GM23338 (cell line): ENCODE results near the gene RIMS3. TPM values are rescaled to one million over a fixed set of nuclear protein-coding genes. Genes with fewer than 3 reads are reported as not detected.

ENCODE experiments used
- ATAC-seq: fragments of 200-7000 bp; cut with Tn5 transposase; 3 replicates; pipeline ENCODE4 v1.9.1; 2020
- DNase-seq: peaks from one replicate; pipeline ENCODE4 v3.0.0-alpha.2; 2015; ENCODE audit warnings: low spot score
- H2AFZ ChIP-seq: fragments of 200-600 bp; sonication (generic); 2 replicates; pipeline ENCODE4 v1.8.0; 2016; ENCODE audit warnings: antibody characterized with exemption, mild to moderate bottlenecking, moderate library complexity
- H3F3A ChIP-seq: fragments of 200-600 bp; sonication (generic); replicated peaks from 2 replicates; pipeline ENCODE4 v1.8.0; 2017; ENCODE audit warnings: antibody characterized with exemption, mixed run types, low read depth
- H3K27ac ChIP-seq: fragments of 200-600 bp; sonication (generic); 2 replicates; pipeline ENCODE4 v1.6.1; 2016; ENCODE audit warnings: low read depth
- H3K27me3 ChIP-seq: fragments of 200-600 bp; sonication (generic); 2 replicates; pipeline ENCODE4 v1.8.0; 2016; ENCODE audit warnings: mild to moderate bottlenecking, mixed run types, moderate library complexity; ENCODE audit not compliant: insufficient read depth
- H3K36me3 ChIP-seq: fragments of 200-600 bp; sonication (generic); 2 replicates; pipeline ENCODE4 v1.8.0; 2016; ENCODE audit warnings: mild to moderate bottlenecking; ENCODE audit not compliant: insufficient read depth
- H3K4me1 ChIP-seq: fragments of 200-600 bp; sonication (generic); 2 replicates; pipeline ENCODE4 v1.8.0; 2016; ENCODE audit warnings: mild to moderate bottlenecking, moderate library complexity; ENCODE audit not compliant: insufficient read depth
- H3K4me2 ChIP-seq: fragments of 200-600 bp; sonication (generic); 2 replicates; pipeline ENCODE4 v1.7.1; 2017; ENCODE audit warnings: mixed run types
- H3K4me3 ChIP-seq: fragments of 200-600 bp; sonication (generic); 2 replicates; pipeline ENCODE4 v1.6.1; 2016; ENCODE audit warnings: mixed run types
- H3K79me2 ChIP-seq: fragments of 200-600 bp; sonication (generic); replicated peaks from 2 replicates; pipeline ENCODE4 v1.8.0; 2017; ENCODE audit warnings: mild to moderate bottlenecking; ENCODE audit not compliant: insufficient read depth
- H3K9me2 ChIP-seq: fragments of 200-600 bp; sonication (generic); 2 replicates; pipeline ENCODE4 v1.8.0; 2017; ENCODE audit not compliant: insufficient read depth
- H4K20me1 ChIP-seq: fragments of 200-600 bp; sonication (generic); replicated peaks from 2 replicates; pipeline ENCODE4 v1.8.0; 2017; ENCODE audit warnings: mild to moderate bottlenecking; ENCODE audit not compliant: insufficient read depth
- H3K27ac Mint-ChIP-seq: 2 replicates; pipeline ENCODE4 v1.8.0; 2020; ENCODE audit warnings: inconsistent platforms, mild to moderate bottlenecking, moderate library complexity, mixed read lengths
- H3K27me3 Mint-ChIP-seq: 3 replicates; pipeline ENCODE4 v1.8.0; 2022; ENCODE audit warnings: low read depth, mild to moderate bottlenecking, moderate library complexity, mixed read lengths, inconsistent platforms; ENCODE audit not compliant: insufficient read depth, poor library complexity
- H3K36me3 Mint-ChIP-seq: 3 replicates; pipeline ENCODE4 v1.8.0; 2021; ENCODE audit warnings: low read depth, mild to moderate bottlenecking, inconsistent platforms, moderate library complexity, mixed read lengths
- H3K4me1 Mint-ChIP-seq: 3 replicates; pipeline ENCODE4 v1.8.0; 2020; ENCODE audit warnings: mild to moderate bottlenecking, inconsistent platforms, mixed read lengths
- H3K4me3 Mint-ChIP-seq: 3 replicates; pipeline ENCODE4 v1.8.0; 2021; ENCODE audit warnings: moderate library complexity, mild to moderate bottlenecking, inconsistent platforms, mixed read lengths
- H3K9me3 Mint-ChIP-seq: 3 replicates; pipeline ENCODE4 v1.8.0; 2020; ENCODE audit warnings: moderate library complexity, mild to moderate bottlenecking, inconsistent platforms, mixed read lengths
- CREB1 ChIP-seq: fragments of 250-450 bp; sonication (Bioruptor Pico); IDR thresholded peaks from 2 replicates; pipeline ENCODE4 v1.5.0; 2020; ENCODE audit warnings: low read depth, mild to moderate bottlenecking, moderate library complexity
- ETS1 ChIP-seq: IDR thresholded peaks from 2 replicates; pipeline ENCODE4 v1.6.1; 2016; ENCODE audit warnings: antibody characterized with exemption
- EZH2 ChIP-seq: fragments of 200-600 bp; sonication (generic); IDR thresholded peaks from one replicate; pipeline ENCODE4 v1.8.0; 2017; ENCODE audit warnings: antibody characterized with exemption, mild to moderate bottlenecking, low read depth; ENCODE audit not compliant: unreplicated experiment
- EZH2phosphoT487 ChIP-seq: fragments of 200-600 bp; sonication (generic); IDR thresholded peaks from one replicate; pipeline ENCODE4 v1.8.1; 2018; ENCODE audit warnings: antibody characterized with exemption; ENCODE audit not compliant: unreplicated experiment
- JUNB ChIP-seq: IDR thresholded peaks from one replicate; pipeline ENCODE4 v1.6.1; 2016; ENCODE audit warnings: antibody characterized with exemption; ENCODE audit not compliant: unreplicated experiment
- NANOG ChIP-seq: IDR thresholded peaks from 2 replicates; pipeline ENCODE4 v1.6.1; 2016; ENCODE audit warnings: antibody characterized with exemption, borderline replicate concordance
- POLR2AphosphoS5 ChIP-seq: IDR thresholded peaks from 2 replicates; pipeline ENCODE4 v1.6.1; 2016; ENCODE audit warnings: antibody characterized with exemption, low read depth
- STAT1 ChIP-seq: IDR thresholded peaks from one replicate; pipeline ENCODE4 v1.6.1; 2016; ENCODE audit warnings: antibody characterized with exemption; ENCODE audit not compliant: unreplicated experiment
- ZNF114 ChIP-seq: fragments of 250-450 bp; sonication (Bioruptor Pico); IDR thresholded peaks from 2 replicates; pipeline ENCODE4 v1.5.0; 2020; ENCODE audit warnings: mild to moderate bottlenecking, moderate library complexity
- ZNF462 ChIP-seq: fragments of 250-450 bp; sonication (Bioruptor Pico); IDR thresholded peaks from 2 replicates; pipeline ENCODE4 v1.5.0; 2020; ENCODE audit warnings: mild to moderate bottlenecking, moderate library complexity
- polyA plus RNA-seq: library from polyadenylated mRNA; unstranded; fragments of >200 nt; fragmentation: Nextera tagmentation; extraction: Ambion mirVana; gene quantifications from 2 replicates; pipeline ENCODE4 v1.2.1, GENCODE V29; 2016
- total RNA-seq: library from RNA; depleted of rRNA; stranded (reverse); fragments of >200 nt; shearing (Covaris generic); gene quantifications from 2 replicates; pipeline ENCODE4 v1.2.3, GENCODE V29; 2014

Gene RIMS3
- total and polyA plus RNA-seq, 2 experiments from 2014 or later: 8.7 to 27.2 TPM

GRCh38 chr1:40606978-40607377 is 58.5 kb downstream of the RIMS3 start (continued):
- TF ChIP-seq ETS1 (no peak), CREB1 (CRISPR knock-in tag) (no peak), STAT1 (no peak), POLR2AphosphoS5 (no peak)

GRCh38 chr1:40606194-40606593 is 59.3 kb downstream of the RIMS3 start:
- DNase-seq: no peak
- Mint-ChIP-seq H3K27ac (no peak overlapping the region), H3K9me3 (peaks cover 13% of the 10 kb centered on the region; the same call in 2 of the 3 replicates), H3K36me3 (no peaks in the 10 kb centered on the region), H3K27me3 (peaks cover 7% of the 10 kb centered on the region), H3K4me3 (no peak overlapping the region), H3K4me1 (no peaks in the 10 kb centered on the region)
- Histone ChIP-seq H3K36me3 (no peaks in the 10 kb centered on the region), H4K20me1 (no peaks in the 10 kb centered on the region), H3K27me3 (no peaks in the 10 kb centered on the region), H3K79me2 (no peaks in the 10 kb centered on the region), H3K9me2 (no peaks in the 10 kb centered on the region), H3K4me1 (no peaks in the 10 kb centered on the region), H3K4me3 (no peak overlapping the region), H3K27ac (no peak overlapping the region), H3K4me2 (no peak overlapping the region), H2AFZ (no peak overlapping the region), H3F3A (no peaks in the 10 kb centered on the region)
- no peak for TF ChIP-seq EZH2
- no peak for TF ChIP-seq CREB1 (CRISPR knock-in tag)
- no peak for TF ChIP-seq JUNB
- no peak for TF ChIP-seq EZH2phosphoT487
- no peak for TF ChIP-seq POLR2AphosphoS5
- TF ChIP-seq ZNF462 (CRISPR knock-in tag): no peak
- TF ChIP-seq ZNF114: no peak
- TF ChIP-seq STAT1: no peak
- no peak for TF ChIP-seq NANOG
- ATAC-seq: no peak
